ENCODE data around the gene NUMB.

GRCh38 chr14:73262427-73263183, 195.7 kb downstream of the NUMB start:
- TF ChIP-seq CTCF (IDR thresholded peaks at IDR 0.05) = no peak
- TF ChIP-seq ZFX (IDR thresholded peaks at IDR 0.05; ENCODE audit: borderline replicate concordance) = no peak
